ENCODE results near the gene PI16.

PI16 gene

GRCh38 chr6:36958775-36959554 is 4.4 kb downstream of the PI16 start:
- H3K4me3 Mint-ChIP-seq: no peak overlapping the region
- H3K9me3 Mint-ChIP-seq (ENCODE audit: low read depth): no peaks in the 10 kb centered on the region
- peaks cover 35% of the 10 kb centered on the region for H3K4me1 Mint-ChIP-seq (ENCODE audit: low read depth)

GRCh38 chr6:36959555-36960250 is 5.2 kb downstream of the PI16 start:
- no peaks in the 10 kb centered on the region for H3K9me3 Mint-ChIP-seq (ENCODE audit: low read depth)
- no peaks in the 10 kb centered on the region for H3K27me3 Mint-ChIP-seq
- H3K4me1 Mint-ChIP-seq (ENCODE audit: low read depth): peaks cover 34% of the 10 kb centered on the region
- H3K27ac Mint-ChIP-seq: no peak overlapping the region
- no peak overlapping the region for H3K4me3 Mint-ChIP-seq
- no peaks in the 10 kb centered on the region for H3K36me3 Mint-ChIP-seq

More at GRCh38 chr6:36958775-36959554, 4.4 kb downstream of the PI16 start:
- H3K27ac Mint-ChIP-seq: no peak overlapping the region
- H3K36me3 Mint-ChIP-seq: no peaks in the 10 kb centered on the region
- no peaks in the 10 kb centered on the region for H3K27me3 Mint-ChIP-seq

GRCh38 chr6:36961441-36962435 is 7.2 kb downstream of the PI16 start:
- H3K27ac Mint-ChIP-seq: no peak overlapping the region
- H3K9me3 Mint-ChIP-seq (ENCODE audit: low read depth): no peaks in the 10 kb centered on the region
- no peaks in the 10 kb centered on the region for H3K27me3 Mint-ChIP-seq
- H3K4me3 Mint-ChIP-seq: no peak overlapping the region
- no peaks in the 10 kb centered on the region for H3K36me3 Mint-ChIP-seq
- peaks cover 31% of the 10 kb centered on the region for H3K4me1 Mint-ChIP-seq (ENCODE audit: low read depth)

- Mint-ChIP-seq H3K4me3 (peak overlapping the region; percentile 11), H3K27ac (no peak overlapping the region), H3K27me3 (no peaks in the 10 kb centered on the region), H3K4me1 (ENCODE audit: low read depth) (peaks cover 31% of the 10 kb centered on the region), H3K9me3 (ENCODE audit: low read depth) (no peaks in the 10 kb centered on the region), H3K36me3 (no peaks in the 10 kb centered on the region)
Observed at GRCh38 chr6:36962874-36963273, 8.3 kb downstream of the PI16 start.

GRCh38 chr6:36963451-36964290 is 9.1 kb downstream of the PI16 start:
- no peak overlapping the region for H3K27ac Mint-ChIP-seq
- peaks cover 31% of the 10 kb centered on the region for H3K4me1 Mint-ChIP-seq (ENCODE audit: low read depth)
- H3K9me3 Mint-ChIP-seq (ENCODE audit: low read depth): no peaks in the 10 kb centered on the region
- no peaks in the 10 kb centered on the region for H3K36me3 Mint-ChIP-seq
- H3K4me3 Mint-ChIP-seq: no peak overlapping the region
- H3K27me3 Mint-ChIP-seq: no peaks in the 10 kb centered on the region

GRCh38 chr6:36964349-36964748 is 9.8 kb downstream of the PI16 start:
- no peaks in the 10 kb centered on the region for H3K27me3 Mint-ChIP-seq
- H3K4me3 Mint-ChIP-seq: no peak overlapping the region
- H3K27ac Mint-ChIP-seq: no peak overlapping the region

GRCh38 chr6:36964908-36965307 is 10.4 kb downstream of the PI16 start:
- Mint-ChIP-seq H3K36me3 (peaks cover 3% of the 10 kb centered on the region), H3K27ac (no peak overlapping the region), H3K4me3 (no peak overlapping the region), H3K9me3 (ENCODE audit: low read depth) (no peaks in the 10 kb centered on the region), H3K4me1 (ENCODE audit: low read depth) (peaks cover 31% of the 10 kb centered on the region), H3K27me3 (no peaks in the 10 kb centered on the region)

More at GRCh38 chr6:36964349-36964748, 9.8 kb downstream of the PI16 start:
- Mint-ChIP-seq H3K36me3 (no peaks in the 10 kb centered on the region), H3K4me1 (ENCODE audit: low read depth) (peaks cover 31% of the 10 kb centered on the region), H3K9me3 (ENCODE audit: low read depth) (no peaks in the 10 kb centered on the region)

- Mint-ChIP-seq H3K36me3 (peaks cover 3% of the 10 kb centered on the region), H3K9me3 (ENCODE audit: low read depth) (no peaks in the 10 kb centered on the region), H3K4me1 (ENCODE audit: low read depth) (peaks cover 31% of the 10 kb centered on the region), H3K4me3 (no peak overlapping the region), H3K27me3 (no peaks in the 10 kb centered on the region), H3K27ac (no peak overlapping the region)
Observed at GRCh38 chr6:36967301-36967700, 12.8 kb downstream of the PI16 start.

GRCh38 chr6:36967757-36968156 is 13.2 kb downstream of the PI16 start:
- no peak overlapping the region for H3K4me3 Mint-ChIP-seq
- peaks cover 28% of the 10 kb centered on the region for H3K4me1 Mint-ChIP-seq (ENCODE audit: low read depth)
- H3K27me3 Mint-ChIP-seq: no peaks in the 10 kb centered on the region
- H3K36me3 Mint-ChIP-seq: peaks cover 3% of the 10 kb centered on the region
- no peak overlapping the region for H3K27ac Mint-ChIP-seq
- no peaks in the 10 kb centered on the region for H3K9me3 Mint-ChIP-seq (ENCODE audit: low read depth)

GRCh38 chr6:36968266-36968977 is 13.9 kb downstream of the PI16 start:
- Mint-ChIP-seq H3K9me3 (ENCODE audit: low read depth) (no peaks in the 10 kb centered on the region), H3K36me3 (peaks cover 3% of the 10 kb centered on the region)

GRCh38 chr6:36969240-36969691 is 14.7 kb downstream of the PI16 start:
- Mint-ChIP-seq H3K27me3 (no peaks in the 10 kb centered on the region), H3K4me1 (ENCODE audit: low read depth) (peaks cover 14% of the 10 kb centered on the region), H3K27ac (no peak overlapping the region), H3K36me3 (peaks cover 3% of the 10 kb centered on the region), H3K9me3 (ENCODE audit: low read depth) (no peaks in the 10 kb centered on the region), H3K4me3 (no peak overlapping the region)

More at GRCh38 chr6:36968266-36968977, 13.9 kb downstream of the PI16 start:
- peak overlapping the region; percentile 28 for H3K27ac Mint-ChIP-seq
- peaks cover 22% of the 10 kb centered on the region for H3K4me1 Mint-ChIP-seq (ENCODE audit: low read depth)
- H3K27me3 Mint-ChIP-seq: no peaks in the 10 kb centered on the region
- H3K4me3 Mint-ChIP-seq: no peak overlapping the region

GRCh38 chr6:36969988-36970891 is 15.7 kb downstream of the PI16 start:
- H3K4me3 Mint-ChIP-seq: no peak overlapping the region
- no peaks in the 10 kb centered on the region for H3K9me3 Mint-ChIP-seq (ENCODE audit: low read depth)
- no peak overlapping the region for H3K27ac Mint-ChIP-seq
- peaks cover 3% of the 10 kb centered on the region for H3K36me3 Mint-ChIP-seq
- peaks cover 6% of the 10 kb centered on the region for H3K4me1 Mint-ChIP-seq (ENCODE audit: low read depth)
- no peaks in the 10 kb centered on the region for H3K27me3 Mint-ChIP-seq
